Activated CD4-positive, alpha-beta T cell treated with anti-CD3 and anti-CD28 coated beads, Interleukin-2, amount 50 U/mL, for 48 hours (primary cell): ENCODE results near the gene LRRN3.

Source experiments
- DNase-seq, 2 experiments: peaks; one replicate each; pipeline ENCODE4 v3.0.0-alpha.2; 2020

The LRRN3 gene

GRCh38 chr7:111080495-111081105, 10.3 kb upstream of the LRRN3 start:
- DNase-seq = no peak

- no peak for DNase-seq
These were observed 9.2 kb upstream of the LRRN3 start for GRCh38 chr7:111081546-111082267.

GRCh38 chr7:111082351-111082750, 8.6 kb upstream of the LRRN3 start:
- no peak for DNase-seq

- DNase-seq = peak in 1 of 2 experiments; percentile 42
These were observed 7.5 kb upstream of the LRRN3 start for GRCh38 chr7:111083413-111083812.

- DNase-seq = no peak
These were observed 5.6 kb upstream of the LRRN3 start for GRCh38 chr7:111085356-111085755.

- no peak for DNase-seq
These were observed 4.4 kb upstream of the LRRN3 start for GRCh38 chr7:111086532-111086931.

- no peak for DNase-seq
These were observed 2.6 kb upstream of the LRRN3 start for GRCh38 chr7:111088328-111088727.

GRCh38 chr7:111089822-111090426, 1.0 kb upstream of the LRRN3 start:
- DNase-seq = no peak

- no peak for DNase-seq
These were observed 849 bp downstream of the LRRN3 start for GRCh38 chr7:111091593-111092358.

GRCh38 chr7:111092406-111093236, 1.7 kb downstream of the LRRN3 start:
- no peak for DNase-seq

- no peak for DNase-seq
These were observed 2.6 kb downstream of the LRRN3 start for GRCh38 chr7:111093496-111093895.

- DNase-seq = no peak
These were observed 3.5 kb downstream of the LRRN3 start for GRCh38 chr7:111094419-111094818.

GRCh38 chr7:111096997-111097396, 6.1 kb downstream of the LRRN3 start:
- no peak for DNase-seq

- peak; percentile 55 to 67 for DNase-seq
These were observed 7.3 kb downstream of the LRRN3 start for GRCh38 chr7:111098011-111098925.

GRCh38 chr7:111098926-111099250, 8.0 kb downstream of the LRRN3 start:
- no peak for DNase-seq

GRCh38 chr7:111101856-111102646, 11.1 kb downstream of the LRRN3 start:
- no peak for DNase-seq

GRCh38 chr7:111103136-111103535, 12.2 kb downstream of the LRRN3 start:
- DNase-seq = no peak

- no peak for DNase-seq
These were observed 12.8 kb downstream of the LRRN3 start for GRCh38 chr7:111103678-111104274.

- DNase-seq = no peak
These were observed 13.8 kb downstream of the LRRN3 start for GRCh38 chr7:111104710-111105109.

- DNase-seq = no peak
These were observed 14.3 kb downstream of the LRRN3 start for GRCh38 chr7:111105269-111105668.
